ENCODE results near the gene ATXN10. TPM values are rescaled to one million over a fixed set of nuclear protein-coding genes. Genes with fewer than 3 reads are reported as not detected.

Gene ATXN10
- total RNA-seq, 2 experiments from 2014 or later = 75.9 to 81.0 TPM

DNA sequence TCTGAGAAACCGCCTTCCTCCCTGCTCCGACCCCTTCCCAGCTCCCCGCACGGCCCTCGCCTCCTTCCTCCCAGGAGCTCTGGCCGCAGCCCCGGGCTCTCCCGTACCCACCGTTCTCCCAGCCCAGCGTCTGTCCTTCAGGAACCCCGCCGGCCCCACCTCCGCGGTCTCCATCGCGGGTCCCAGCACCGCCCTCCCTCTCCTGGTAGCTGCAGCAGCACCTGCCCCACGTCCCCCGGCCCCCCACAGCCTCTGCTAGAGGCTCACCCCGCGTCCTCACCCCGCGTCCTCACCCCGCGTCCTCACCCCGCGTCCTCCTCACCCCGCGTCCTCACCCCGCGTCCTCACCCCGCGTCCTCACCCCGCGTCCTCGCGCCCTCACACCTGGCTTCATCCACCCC lies 219.4 kb downstream of the ATXN10 start:
- POLR2A ChIA-PET = no interaction called here
- no peaks in the 10 kb centered on the region for H3K4me1 Mint-ChIP-seq
- H3K27ac Mint-ChIP-seq = no peak overlapping the region
- no peaks in the 10 kb centered on the region for H3K9me3 Mint-ChIP-seq
- ATAC-seq (ENCODE audit: low read depth) (no peak), DNase-seq (no peak)
- H3K4me3 Mint-ChIP-seq = no peak overlapping the region
- H3K36me3 Mint-ChIP-seq = no peaks in the 10 kb centered on the region
- H3K27me3 Mint-ChIP-seq = peaks cover 16% of the 10 kb centered on the region

DNA sequence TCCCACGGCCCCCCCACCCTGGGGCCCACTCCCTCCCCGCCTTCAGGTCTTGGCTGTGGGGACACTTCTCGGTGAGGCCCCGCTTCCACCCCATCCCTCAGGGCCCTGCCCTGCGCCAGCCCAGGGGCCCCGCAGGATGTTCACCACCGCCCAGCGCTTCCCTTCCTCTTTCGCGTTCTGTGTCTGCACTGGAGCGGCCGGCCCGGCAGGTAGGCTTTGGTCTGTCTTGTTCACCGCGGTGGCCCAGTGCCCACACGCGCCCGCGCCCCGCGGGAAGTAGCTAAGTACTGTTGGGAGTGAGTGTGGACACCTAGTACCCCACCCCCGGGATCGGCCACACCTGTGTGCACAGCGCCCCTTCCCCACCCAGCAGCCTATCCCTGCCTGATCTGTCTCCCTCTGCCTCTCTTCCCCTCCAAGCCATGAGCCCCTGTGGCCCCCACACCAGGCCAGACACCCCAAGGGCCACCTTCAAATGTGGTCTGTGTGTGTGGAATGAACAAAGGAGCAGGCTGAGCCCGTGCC lies 219.9 kb downstream of the ATXN10 start:
- ATAC-seq (ENCODE audit: low read depth) = no peak
- H3K27ac Mint-ChIP-seq = no peak overlapping the region

DNA sequence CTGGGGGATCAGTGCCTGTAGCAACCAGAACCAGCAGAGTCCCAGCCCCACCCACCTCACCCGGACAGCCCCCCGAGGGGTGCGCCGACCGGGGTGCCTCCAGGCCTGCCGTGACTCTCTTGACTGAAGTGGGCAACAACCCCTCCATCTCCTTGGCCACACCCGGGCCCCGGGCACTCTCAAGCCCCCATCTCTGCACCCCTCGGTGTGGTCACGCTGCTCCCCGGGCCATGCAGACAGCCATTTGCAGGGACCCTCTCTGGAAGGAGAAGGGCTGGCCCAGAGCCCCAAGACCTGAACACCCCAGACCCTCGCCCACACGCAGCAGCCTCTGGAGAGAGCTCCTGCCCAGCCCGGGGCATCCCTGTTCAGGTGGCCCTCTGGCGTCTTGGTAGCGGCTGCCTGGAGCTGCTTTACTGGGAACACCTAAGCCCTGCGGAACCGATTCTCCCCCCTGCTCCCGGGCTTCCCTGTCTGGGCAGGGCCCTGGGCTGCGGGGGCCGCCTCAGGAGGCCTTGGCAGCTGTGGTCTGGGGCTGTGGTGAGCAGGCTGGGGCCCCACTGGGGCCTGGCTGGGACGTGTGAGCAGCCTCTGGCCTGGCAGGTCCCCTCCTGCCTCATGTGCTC lies 220.5 kb downstream of the ATXN10 start:
- no peaks in the 10 kb centered on the region for H3K36me3 Mint-ChIP-seq
- no peak overlapping the region for H3K4me3 Mint-ChIP-seq
- H3K27me3 Mint-ChIP-seq = peaks cover 16% of the 10 kb centered on the region
- ATAC-seq (ENCODE audit: low read depth) (no peak), DNase-seq (no peak)
- POLR2A ChIA-PET = no interaction called here
- H3K27ac Mint-ChIP-seq = no peak overlapping the region
- H3K9me3 Mint-ChIP-seq = no peaks in the 10 kb centered on the region
- no peaks in the 10 kb centered on the region for H3K4me1 Mint-ChIP-seq

More for the DNA sequence above, 219.9 kb downstream of the ATXN10 start:
- POLR2A ChIA-PET = no interaction called here
- Mint-ChIP-seq H3K4me3 (no peak overlapping the region), H3K4me1 (no peaks in the 10 kb centered on the region), H3K27me3 (peaks cover 16% of the 10 kb centered on the region), H3K36me3 (no peaks in the 10 kb centered on the region), H3K9me3 (no peaks in the 10 kb centered on the region)
- no peak for DNase-seq

DNA sequence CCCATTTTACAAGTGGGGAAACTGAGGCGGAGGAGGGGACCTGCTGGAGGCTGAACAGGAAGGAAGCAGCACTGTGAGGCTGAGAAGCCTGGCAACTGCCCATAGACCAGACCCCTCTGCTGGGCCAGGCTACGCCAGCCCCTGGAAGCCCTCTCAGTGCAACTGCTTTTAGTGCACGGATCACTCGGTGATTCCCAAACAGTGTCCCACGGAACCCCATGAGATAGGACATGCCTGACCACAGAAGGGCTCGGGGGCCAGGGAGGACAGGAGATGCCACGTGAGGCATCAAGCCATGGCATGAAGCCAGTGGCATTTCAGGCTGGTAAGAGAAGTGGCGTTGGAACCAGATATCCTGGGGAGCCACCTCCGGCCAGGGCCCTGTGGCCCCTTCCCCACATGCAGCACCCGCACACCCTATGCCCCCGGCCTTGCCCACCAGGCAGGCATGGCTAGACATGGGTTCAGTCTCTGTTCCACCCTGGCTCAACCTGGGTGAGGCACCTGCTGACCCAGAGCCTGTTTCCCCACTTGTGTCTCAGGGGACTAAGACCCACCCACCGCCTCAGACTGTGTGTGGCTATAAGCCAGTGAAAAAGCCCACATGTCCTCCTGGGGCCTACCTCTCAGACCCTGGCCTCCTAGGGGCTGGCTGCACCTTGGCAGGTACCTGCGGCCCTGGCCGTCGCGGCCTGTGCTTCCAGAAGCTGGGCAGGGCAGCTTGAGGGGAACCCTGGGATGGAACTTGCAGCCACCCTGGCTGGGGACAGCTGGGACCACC lies 221.2 kb downstream of the ATXN10 start:
- POLR2A ChIA-PET = no interaction called here
- Mint-ChIP-seq H3K4me3 (no peak overlapping the region), H3K36me3 (no peaks in the 10 kb centered on the region), H3K4me1 (no peaks in the 10 kb centered on the region), H3K9me3 (no peaks in the 10 kb centered on the region), H3K27me3 (peaks cover 16% of the 10 kb centered on the region), H3K27ac (no peak overlapping the region)
- no peak for DNase-seq
- no peak for ATAC-seq (ENCODE audit: low read depth)

DNA sequence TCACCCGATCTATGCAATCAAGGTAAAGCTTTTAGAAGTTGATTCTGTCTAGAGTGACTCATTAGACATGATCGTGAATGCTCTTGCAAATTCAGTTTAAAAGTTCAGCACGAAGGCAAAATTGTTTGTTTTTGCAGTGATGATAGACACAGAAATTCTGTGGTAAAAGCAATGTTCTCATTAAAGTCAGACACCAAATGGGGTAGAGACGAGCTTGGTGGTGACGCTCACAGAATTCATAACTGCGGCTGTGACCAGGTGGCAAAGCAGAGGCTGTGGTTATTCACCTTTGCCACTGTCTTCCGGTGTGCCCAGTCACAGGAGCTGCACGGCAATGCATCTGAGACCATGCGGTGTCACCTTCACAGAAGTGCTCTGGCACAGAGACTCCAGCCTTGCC lies 221.9 kb downstream of the ATXN10 start:
- ATAC-seq (ENCODE audit: low read depth) = no peak
- POLR2A ChIA-PET = no interaction called here
- no peaks in the 10 kb centered on the region for H3K36me3 Mint-ChIP-seq
- H3K27ac Mint-ChIP-seq = no peak overlapping the region
- H3K4me1 Mint-ChIP-seq = no peaks in the 10 kb centered on the region
- no peak for DNase-seq
- no peaks in the 10 kb centered on the region for H3K9me3 Mint-ChIP-seq
- H3K4me3 Mint-ChIP-seq = no peak overlapping the region
- peaks cover 11% of the 10 kb centered on the region for H3K27me3 Mint-ChIP-seq

Small RNAs within 50 kb of the gene (microRNA-seq; reads per million reads assigned to microRNA genes)
- 2.1 reads per million for gene MIR4762

Other genes with a start within 250 kb of the ATXN10 start
- not detected for gene FBLN1, start 169.0 kb upstream of the ATXN10 start, total RNA-seq